NB4 (cell line): ENCODE measurements around the gene PDGFC.

ENCODE experiments used
- DNase-seq: peaks from one replicate; pipeline ENCODE4 v3.0.0; 2010; ENCODE audit warnings: low read depth
- H3K4me3 ChIP-seq: one replicate; pipeline ENCODE4 v1.5.1; 2011; ENCODE audit warnings: mild to moderate bottlenecking, low read depth, low read length, moderate library complexity
- MYC ChIP-seq: IDR thresholded peaks from 2 replicates; pipeline ENCODE4 v1.6.1; 2011; ENCODE audit warnings: low read depth, low read length
- POLR2A ChIP-seq: IDR thresholded peaks from 2 replicates; pipeline ENCODE4 v1.6.1; 2011; ENCODE audit warnings: mild to moderate bottlenecking; ENCODE audit not compliant: insufficient read length; ENCODE audit errors: extremely low read depth
- TF ChIP-seq, protein P1 (sequence below): IDR thresholded peaks from one replicate; pipeline ENCODE4 v1.5.1; 2012; ENCODE audit warnings: low read depth, low read length
- TF ChIP-seq, protein P2 (sequence below): IDR thresholded peaks from 2 replicates; pipeline ENCODE4 v1.6.1; 2011; ENCODE audit warnings: low read depth, low read length

PDGFC gene

DNA sequence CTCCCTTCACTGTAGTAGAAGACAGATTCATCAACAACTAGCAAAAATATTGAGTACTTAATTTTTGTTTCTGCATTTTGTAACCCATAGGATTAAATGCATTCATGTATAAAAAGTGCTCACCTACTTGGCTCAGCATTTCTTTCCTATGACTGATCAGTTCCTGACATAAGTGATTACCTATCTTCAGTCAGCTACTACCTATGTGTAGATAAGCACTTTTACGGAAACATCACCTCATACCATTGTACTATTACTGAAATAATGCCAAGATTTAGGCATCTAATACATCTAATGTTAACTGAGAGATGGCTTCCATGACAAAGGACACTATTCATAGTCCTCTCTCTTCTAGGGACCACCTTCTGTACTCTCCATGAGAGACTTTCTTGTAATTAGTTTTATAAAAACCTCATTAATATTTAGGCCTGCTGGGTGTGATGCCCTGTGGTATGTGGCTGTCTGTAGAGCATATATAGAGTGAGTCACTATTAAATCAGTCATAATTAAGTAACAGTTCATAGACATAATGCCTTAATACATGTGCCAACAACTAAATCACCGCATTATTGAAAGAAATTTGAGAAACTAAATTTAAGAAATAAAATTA lies 147.0 kb downstream of the PDGFC start:
- no peak for DNase-seq
- no peak for TF ChIP-seq MYC
- TF ChIP-seq, protein P1, sequence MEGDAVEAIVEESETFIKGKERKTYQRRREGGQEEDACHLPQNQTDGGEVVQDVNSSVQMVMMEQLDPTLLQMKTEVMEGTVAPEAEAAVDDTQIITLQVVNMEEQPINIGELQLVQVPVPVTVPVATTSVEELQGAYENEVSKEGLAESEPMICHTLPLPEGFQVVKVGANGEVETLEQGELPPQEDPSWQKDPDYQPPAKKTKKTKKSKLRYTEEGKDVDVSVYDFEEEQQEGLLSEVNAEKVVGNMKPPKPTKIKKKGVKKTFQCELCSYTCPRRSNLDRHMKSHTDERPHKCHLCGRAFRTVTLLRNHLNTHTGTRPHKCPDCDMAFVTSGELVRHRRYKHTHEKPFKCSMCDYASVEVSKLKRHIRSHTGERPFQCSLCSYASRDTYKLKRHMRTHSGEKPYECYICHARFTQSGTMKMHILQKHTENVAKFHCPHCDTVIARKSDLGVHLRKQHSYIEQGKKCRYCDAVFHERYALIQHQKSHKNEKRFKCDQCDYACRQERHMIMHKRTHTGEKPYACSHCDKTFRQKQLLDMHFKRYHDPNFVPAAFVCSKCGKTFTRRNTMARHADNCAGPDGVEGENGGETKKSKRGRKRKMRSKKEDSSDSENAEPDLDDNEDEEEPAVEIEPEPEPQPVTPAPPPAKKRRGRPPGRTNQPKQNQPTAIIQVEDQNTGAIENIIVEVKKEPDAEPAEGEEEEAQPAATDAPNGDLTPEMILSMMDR: no peak
- no peak for TF ChIP-seq POLR2A
- TF ChIP-seq, protein P2, sequence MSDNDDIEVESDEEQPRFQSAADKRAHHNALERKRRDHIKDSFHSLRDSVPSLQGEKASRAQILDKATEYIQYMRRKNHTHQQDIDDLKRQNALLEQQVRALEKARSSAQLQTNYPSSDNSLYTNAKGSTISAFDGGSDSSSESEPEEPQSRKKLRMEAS: no peak
- no peak overlapping the region for H3K4me3 ChIP-seq

DNA sequence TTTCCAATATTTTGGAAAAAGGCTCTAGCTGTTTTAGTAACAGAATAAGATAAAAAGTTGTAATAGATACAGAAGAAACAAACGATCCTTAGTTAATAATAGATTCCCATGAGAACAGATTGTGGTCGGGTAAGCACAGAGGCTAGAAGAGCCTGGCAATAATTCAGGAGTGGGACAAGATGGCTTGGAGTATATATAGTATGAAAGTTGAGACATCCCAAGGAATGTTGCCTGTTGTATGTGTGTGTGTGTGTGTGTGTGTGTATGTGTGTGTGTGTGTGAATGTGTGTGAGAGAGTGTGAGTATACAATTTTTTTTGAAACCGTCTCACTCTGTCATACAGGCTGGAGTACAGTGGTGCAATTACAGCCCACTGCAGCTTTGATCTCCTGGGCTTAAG lies 150.7 kb downstream of the PDGFC start:
- no peak for TF ChIP-seq POLR2A
- TF ChIP-seq, protein P2: no peak
- TF ChIP-seq MYC: no peak
- TF ChIP-seq, protein P1: no peak
- DNase-seq: no peak
- no peak overlapping the region for H3K4me3 ChIP-seq

DNA sequence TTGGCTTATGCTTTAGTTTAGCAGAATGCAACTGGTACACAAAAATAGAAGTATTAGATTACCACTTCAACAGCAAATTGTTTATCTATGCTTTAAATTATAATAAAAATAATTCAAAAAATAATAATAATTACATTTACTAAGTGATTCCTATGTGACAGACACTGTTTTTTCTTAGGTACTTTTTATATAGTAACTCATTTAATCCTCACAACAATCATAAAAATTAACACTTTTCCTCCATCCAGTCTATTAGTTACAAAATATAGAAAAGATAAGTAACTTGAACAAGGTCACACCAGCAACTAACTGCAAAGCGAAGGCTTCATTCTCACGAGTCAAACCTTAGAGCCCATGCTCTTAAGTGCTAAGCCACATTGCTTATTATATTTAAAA lies 155.2 kb downstream of the PDGFC start:
- no peak for DNase-seq
- no peak overlapping the region for H3K4me3 ChIP-seq
- TF ChIP-seq, protein P1: no peak
- TF ChIP-seq, protein P2: no peak
- TF ChIP-seq POLR2A (no peak), MYC (no peak)

DNA sequence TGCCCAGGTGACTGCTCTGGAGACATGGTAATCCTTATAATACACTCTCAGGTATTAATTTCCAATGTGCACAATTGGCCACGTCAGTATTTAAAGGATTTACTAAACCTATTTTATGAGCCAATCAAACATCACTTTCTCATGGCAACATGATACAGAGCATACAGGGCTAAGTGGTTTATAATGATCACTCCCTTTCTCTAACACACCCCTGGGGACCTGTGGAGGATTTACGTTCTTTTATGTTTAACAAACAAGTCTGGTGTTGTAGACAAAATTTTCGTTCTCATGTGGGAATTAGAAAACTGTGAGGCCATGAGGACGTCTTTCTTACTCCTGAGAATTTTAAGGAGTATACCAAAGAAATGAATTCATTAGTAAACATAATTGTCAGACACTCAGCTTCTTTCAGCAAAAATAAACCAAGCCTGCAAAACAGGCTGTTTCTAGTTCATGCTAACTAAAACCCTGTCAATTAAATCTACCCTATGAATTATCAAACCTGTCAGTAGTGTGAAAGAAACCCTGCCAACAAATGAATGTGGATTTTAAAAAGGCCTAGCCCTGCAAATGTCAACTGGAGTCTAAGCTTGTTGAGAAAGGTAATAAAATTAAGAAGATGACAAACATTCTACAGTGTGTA lies 155.8 kb downstream of the PDGFC start:
- H3K4me3 ChIP-seq: no peak overlapping the region
- no peak for DNase-seq
- TF ChIP-seq, protein P1: no peak
- no peak for TF ChIP-seq POLR2A
- TF ChIP-seq, protein P2: no peak
- no peak for TF ChIP-seq MYC

DNA sequence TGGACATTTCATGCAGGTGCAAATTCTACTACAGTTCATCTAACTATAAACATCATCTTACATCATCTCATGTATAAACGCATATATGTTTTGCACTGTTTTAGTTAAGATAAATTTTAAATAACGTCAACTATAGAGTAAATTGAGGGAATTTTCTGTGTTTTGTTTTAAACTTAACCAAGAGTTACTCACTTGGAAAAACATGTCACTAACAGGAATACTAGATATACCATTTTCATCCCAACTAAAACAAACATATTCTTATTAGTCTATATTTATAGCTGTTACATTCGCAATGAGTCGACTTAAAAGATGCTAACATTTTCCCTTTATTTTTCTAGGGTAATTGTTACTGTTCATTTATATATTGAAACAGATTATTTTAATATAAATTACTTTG lies 159.6 kb downstream of the PDGFC start:
- DNase-seq: no peak
- TF ChIP-seq MYC (no peak), POLR2A (no peak)
- TF ChIP-seq, protein P2: no peak
- TF ChIP-seq, protein P1: no peak
- H3K4me3 ChIP-seq: no peak overlapping the region
